GM18507 (cell line): ENCODE data around the gene TMEM53.
A peak's percentile ranks its signal among the peaks of the same experiment; 100 is the strongest.

ENCODE experiments used
- DNase-seq: peaks from one replicate; pipeline ENCODE4 v3.0.0; 2011; ENCODE audit warnings: low read depth; ENCODE audit not compliant: insufficient read length; ENCODE audit errors: extremely low spot score
- FAIRE-seq: peaks from 2 replicates; lab custom pipeline; 2011; peaks lifted over from hg19 to GRCh38; lab: Jason Lieb, UNC

Gene TMEM53

DNA sequence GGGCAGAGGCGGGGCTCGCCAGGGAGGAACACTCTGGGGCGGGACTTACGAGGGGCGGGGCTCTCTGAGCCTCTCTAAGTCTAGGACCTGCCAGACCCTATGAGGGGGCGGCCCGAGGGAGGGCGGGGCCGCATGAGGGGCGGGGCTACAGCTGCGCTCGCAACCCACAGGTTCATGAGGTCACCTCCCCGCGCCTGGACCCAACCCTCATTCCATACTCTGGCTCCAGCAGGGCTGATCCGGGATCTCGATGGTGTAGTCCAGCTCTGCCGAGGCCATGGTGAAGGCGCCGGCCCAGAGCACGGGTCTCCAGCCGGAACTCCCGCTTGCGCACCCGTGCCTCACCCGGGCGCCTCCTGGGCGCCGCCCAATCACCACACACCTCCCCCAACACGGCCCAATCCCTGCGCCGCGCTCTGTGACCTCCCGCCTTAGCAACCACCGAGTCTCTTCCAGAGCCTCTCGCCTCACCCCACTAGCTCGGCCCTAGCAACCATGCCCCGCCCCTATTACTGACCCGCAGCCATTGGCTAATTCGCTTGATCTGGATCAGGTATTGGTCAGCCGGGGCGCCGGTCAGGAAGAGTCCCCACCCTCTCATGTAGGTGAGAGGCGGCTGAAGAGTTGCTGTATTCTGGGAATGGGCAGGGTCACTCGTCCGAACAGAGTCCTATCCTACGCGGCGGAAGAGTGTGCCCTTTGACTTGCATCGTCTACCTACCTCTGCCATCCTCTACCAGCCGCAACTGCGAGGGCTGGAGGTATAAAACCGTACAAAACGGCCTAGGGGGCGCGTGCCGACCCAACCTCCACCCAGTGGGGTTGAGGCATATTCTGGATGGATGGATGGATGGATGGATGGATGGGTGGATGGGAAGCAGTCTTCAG is at the start of gene TMEM53, which contains the start of gene ARMH1:
Gene TMEM53, minus strand, starts transcription at position 369 of the 888 bp plus-strand sequence. Its CDS starts 90 bp downstream, at position 279.
Gene ARMH1, plus strand, starts transcription at position 602 of the 888 bp plus-strand sequence. CDS start 14,984 bp downstream, outside the sequence.
- DNase-seq: peak; percentile 91
- FAIRE-seq: peak; percentile 98

DNA sequence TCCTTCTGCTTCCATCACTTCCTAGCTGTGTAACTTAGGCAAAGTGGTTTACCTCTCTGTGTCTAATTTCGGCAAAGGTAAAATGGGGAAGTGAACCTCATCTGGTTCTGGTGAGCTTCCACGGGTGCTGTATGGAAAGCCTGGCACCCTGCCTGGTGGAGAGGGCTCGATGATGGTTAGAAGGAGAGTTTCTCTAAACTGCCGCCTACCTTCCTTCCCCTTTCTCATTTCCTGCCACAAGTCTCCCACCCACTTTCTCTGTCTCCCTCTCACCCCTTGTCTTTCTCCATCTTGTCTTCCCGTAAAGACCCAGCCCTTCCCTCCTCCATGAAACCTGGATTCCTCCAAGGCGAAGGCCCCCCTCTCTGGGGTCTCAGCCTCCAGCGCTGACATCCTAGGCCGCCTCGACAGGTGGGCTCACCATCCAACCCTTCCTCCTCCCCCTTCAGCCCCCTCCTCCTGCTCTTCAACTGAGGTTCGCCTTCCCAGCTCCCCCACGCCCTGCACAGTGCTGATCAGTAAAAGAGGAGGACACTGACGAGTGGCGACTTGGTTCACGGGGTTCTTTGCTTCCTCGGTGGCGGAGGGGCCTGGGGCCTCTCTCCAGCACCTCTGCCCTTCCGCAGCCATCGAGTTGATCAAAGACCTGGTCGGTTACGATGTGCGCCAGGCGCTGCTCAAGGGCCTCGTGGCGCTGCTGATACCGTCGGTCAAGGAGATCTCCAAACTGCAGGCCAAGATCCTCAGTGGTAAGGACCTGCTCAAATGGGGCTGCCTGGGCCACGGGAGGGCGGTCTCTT is 49.4 kb upstream of the TMEM53 start:
- DNase-seq (no peak), FAIRE-seq (peak; percentile 91)

DNA sequence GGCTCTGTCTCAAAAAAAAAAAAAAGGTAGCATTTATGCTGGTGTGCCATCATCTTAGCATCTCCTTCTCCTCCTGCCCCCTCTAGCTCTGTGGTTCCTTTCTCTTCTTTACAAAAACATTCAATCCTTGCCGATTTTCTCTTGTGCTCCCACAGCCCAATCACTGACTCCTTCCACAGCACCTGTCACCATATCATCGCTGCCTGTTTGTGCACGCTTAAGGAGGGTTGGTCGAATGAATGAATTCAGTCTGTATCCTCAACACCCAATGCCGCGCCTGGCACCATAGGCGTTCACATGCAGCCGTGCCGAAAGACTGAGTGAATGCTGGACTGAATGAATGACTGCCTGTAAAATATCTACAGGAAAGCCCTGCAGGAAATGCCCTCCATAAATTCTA is 48.8 kb upstream of the TMEM53 start:
- FAIRE-seq (no peak), DNase-seq (no peak)

DNA sequence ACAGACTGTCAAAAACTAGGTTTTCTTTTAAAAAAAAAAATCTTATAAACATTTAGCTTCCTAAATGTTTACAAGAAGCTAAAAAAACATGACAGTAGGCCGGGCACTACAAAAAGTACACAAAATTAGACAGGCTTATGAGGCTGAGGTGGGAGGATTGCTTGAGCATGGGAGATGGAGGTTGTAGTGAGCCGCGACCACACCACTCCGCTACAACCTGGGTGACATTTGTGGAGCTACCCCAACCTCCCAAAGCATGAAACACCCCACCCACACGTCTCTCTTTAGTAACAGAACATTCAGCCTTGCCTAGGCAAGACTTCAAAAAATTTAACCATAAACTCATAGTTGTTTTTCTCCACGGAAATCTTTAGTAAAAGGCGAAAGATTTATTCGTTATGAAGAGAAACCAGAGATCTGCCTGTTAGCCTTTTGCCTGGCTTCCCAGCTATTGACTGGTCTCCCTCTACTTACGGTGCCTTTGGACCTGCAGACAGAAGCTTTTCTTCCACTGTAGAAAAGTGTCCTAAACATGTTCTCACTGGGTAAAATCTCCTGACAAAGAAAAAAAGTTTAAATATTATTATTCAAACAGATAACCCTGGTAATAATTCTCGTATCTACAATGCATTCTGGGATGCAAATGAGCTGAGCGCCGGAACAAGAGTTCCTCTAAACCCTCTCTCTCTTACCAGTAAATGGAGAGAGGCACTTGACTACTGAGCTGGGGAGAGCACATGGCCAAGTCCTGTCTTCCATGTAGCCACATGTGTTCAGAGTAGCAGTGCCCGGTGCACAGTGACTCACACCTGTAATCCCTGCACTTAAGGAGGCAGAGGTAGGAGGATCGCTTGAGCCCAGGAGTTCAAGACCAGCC is 47.4 kb upstream of the TMEM53 start:
- FAIRE-seq: peak; percentile 87
- peak; percentile 61 for DNase-seq

DNA sequence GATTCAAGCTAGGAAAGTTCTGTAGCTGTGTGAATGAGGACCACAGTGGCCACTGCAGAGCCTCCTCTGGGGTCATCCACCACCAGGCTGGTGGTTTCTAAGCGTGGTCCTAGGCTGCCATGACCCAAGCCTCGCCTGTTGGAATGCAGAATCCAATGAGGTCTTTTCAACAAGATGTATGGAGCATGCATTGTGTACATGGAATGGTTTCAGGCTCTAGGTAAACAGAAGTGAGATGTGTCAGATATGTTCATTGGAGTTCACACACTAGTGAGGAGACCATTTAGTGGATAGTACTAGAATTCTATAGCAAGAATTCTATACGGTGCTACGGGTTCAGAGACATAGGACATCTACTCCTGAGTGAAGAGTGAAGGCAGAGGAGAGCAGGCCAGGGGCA is 46.0 kb upstream of the TMEM53 start:
- DNase-seq (no peak), FAIRE-seq (no peak)

DNA sequence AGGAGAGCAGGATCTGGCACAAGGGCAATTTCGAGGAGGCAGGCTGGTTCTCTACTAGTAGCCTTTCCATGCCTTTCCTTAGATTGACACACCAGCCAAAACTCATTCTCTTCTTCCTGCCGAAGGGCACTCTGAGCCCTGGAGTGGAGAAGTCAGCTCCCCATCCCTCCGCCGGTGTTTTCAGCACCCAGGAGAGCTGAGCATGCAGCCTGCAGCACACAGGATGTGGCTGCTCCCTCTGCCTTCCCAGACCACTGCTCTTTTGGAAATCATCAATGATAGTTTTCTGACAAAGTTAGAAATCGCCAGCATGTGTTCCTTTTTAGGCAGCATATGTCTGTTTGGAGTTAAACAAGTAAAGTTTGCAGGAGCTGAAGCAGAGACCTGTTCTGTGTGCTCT is 45.0 kb upstream of the TMEM53 start:
- DNase-seq: no peak
- no peak for FAIRE-seq

DNA sequence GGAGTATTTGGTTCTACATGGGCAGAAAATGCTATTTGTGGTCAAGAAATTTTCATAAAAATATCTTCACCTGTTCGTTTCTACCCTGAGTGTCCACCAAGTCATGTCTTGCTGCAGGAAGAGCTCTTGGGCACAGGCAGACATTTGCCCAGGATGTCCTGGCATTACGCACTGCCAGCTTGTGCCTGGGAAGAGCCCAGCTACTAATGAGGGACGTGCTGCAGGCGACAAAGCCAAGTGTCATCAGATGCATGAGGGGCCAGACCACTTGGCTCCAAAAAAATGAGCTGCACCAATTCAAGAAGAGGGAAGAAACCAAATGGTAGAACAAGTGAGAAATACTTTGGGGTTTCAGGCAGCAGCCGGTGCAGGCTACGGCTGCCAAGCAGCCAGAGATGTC is 43.8 kb upstream of the TMEM53 start:
- DNase-seq: no peak
- FAIRE-seq: peak; percentile 61

DNA sequence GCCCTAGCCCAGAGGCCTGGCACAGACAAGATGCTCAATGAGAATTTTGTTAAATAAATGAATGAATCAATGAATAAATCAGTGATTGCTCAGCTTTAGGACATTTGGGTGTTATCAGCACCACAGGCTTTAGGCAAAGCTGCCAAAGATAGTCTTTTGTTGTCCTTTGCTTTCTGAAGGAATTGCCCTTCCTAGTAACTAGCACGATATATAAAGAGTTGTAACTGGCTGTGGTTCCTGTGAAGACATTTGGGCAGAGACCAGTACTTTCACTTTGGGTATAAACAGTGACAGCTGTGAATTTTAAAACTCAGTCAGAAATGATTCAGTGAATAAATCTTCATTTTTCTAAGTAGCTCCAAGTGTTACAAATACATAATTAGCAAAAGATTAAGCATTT is 43.4 kb upstream of the TMEM53 start:
- no peak for DNase-seq
- FAIRE-seq: no peak

DNA sequence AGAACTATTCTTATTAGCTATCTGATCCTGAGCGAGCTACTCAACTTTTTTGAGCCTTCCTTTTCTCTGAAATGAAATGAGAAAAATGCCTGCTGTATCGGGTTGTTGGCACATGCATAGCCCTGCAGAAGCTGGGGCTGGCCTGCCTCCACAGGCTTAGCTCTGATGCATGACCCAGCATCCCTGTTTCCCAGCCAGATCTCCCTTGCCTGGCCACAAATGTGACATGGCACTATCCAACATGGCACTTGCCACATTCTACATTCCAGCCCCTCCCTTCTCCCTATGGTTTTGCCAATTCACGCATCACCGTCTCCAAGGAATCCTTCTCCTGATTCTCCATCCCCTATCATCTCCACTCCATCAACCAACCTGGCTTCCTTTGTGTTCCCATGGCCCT is 42.9 kb upstream of the TMEM53 start:
- FAIRE-seq (no peak), DNase-seq (no peak)

DNA sequence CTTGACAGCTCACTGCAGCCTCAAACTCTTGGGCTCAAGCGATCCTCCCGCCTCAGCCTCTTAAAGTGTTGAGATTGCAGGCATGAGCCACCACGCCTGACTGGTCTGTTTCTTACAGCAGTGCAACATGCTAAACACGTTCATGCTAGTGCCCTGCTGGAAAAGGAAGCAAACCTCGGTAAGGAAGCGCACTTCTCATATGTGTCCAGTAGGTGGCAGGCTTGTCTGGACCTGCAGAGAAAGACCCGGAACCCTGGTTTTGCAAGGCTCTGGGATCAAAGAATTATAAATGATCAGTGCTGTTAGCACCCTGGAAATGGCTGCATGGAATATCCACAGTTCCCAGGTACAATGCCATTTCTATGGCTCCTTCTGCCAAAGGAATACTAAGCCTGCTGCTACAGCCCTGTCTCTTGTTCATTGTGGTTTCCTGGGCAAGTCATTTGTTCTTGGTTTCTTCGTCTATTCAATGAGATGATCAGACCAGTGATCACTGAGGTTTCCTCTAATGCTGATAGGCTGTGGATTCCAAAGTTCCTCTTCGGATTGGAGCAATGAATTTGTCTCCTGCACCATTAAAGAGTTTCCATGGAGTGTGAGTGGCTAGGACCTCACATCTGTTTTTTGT is 40.8 kb upstream of the TMEM53 start:
- FAIRE-seq: peak; percentile 96

DNA sequence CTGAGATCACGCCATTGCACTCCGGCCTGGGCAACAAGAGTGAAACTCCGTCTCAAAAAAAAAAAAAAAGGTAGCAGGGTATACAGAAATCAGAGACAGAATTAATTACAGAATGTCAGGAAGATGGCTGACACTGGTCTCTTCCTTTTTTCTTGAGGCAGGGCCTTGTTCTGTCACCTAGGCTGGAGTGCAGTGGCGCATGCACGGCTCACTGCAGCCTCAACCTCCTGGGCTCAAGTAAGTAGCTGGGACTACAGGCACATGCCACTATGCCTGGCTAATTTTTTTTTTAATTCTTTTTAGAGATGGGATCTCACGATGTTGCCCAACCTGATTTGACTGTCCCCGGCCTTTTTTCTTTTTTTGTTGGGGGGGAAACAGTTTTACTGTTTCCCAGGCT is 40.3 kb upstream of the TMEM53 start:
- no peak for FAIRE-seq
- DNase-seq: no peak

More for the DNA sequence above, 40.8 kb upstream of the TMEM53 start:
- DNase-seq: peak; percentile 64

DNA sequence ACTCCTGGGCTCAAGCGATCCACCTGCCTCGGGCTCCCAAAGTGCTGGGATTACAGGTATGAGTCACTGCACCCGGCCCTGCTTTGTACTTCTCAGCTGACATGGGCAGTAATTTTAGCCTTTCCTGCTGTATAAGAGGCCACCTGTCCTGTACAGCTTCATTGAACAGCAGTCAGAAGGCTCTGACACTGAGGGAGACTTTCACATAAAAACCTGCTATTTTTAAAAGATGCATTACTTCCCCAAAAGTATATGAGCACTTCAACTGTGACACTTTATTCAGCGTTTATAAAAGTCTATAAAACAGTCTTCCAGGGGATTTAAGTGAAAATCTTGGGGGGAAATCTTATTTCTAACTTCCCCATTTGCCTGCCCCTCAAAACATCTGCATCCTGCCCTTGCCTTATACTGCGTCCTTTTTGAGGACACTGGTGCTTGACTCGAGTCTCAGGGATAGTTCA is 39.1 kb upstream of the TMEM53 start:
- DNase-seq (no peak), FAIRE-seq (peak; percentile 64)

DNA sequence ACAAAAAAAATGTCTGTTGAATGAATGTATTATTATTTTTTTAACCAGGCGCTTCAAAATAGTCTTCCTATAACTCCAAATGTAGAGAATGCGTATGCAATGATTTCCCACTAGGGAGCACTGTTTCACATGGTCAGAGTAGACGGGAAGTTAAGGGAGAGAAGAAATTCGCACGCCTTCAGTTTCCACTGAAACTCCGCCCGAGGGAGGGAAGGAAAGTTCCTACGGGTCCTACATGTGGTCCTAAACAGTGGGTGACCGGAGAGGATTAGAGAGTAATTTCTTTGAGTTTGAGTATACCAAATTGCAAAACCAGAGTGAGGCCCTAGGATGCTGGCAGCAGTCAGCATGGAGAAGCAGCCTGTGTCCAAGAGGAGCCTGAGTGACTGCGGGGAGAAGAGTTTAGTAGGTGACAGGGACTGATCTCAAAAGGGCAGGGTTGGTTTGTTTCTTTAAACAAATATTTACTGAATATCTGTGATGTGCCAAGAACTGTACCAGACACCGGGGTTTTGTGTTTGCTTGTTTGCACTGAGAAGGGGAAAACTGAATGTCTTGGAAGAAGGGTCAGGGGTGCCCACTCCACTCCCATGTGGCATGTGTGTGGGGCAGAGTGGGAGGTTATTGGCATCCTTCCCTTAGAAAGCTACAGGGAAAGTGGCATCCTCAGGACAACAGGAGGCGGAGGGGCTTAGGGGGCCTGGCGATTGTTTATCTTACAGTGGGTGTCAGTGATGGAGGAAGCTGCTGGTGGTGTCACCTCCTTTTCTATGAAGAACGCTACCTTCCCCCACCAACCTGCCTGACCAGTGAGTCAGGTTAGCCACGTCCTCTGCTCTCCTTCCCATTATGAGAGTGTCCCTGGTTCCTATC is 33.9 kb upstream of the TMEM53 start:
- FAIRE-seq: peak; percentile 91
- DNase-seq: no peak

DNA sequence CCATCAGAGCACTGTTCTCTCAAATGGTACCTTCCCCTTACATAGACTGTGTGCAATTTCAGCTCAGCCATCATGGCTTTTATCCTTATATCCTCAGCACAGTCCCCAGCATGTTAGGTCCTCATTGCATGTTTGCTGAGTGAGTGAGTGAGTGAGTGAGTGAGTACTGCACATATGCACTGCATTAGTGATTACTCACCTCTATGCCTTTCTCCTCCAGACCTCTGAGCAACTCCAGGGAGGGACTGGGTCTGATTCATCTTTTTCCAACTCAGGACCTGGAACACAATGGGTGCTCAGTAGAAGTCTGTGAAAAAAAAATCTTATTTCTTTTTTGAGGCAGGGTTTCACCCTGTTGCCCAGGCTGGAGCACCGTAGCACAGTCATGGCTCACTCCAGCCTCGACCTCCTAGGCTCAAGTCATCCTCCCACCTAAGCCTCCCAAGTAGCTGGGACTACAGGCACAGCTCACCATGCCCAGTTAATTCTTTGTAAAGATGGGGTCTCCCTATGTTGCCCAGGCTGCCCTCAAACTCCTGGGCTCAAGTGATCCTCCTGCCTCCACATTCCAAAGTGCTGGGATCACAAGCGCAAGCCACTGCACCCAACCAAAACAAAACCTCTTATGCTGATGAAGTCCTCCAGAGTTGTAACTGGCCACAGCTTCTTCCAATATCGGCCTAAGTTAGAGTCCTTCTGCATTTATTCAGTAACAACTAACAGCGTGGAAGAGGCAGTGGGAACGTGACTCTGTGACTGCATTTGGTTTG is 33.0 kb upstream of the TMEM53 start:
- FAIRE-seq: no peak
- DNase-seq: no peak

DNA sequence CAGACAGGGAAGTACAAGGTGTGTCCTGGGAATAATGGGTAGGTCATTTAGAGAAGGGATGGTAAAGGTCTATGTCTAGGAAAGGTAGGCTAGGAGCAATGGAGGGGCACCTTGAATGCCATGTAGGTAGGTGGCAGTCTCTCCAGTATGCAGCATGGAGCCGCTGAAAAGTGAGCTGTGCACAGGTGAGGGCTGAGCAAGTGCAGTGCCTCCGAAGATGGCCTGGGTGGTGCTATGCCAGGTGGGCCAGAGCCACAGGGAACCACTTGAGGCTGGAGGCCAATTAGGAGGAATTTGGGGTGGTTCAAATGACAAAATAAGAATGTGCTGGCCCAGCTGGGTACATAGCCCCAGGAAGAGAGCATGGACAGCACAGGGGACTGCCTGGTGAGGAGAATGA is 31.7 kb upstream of the TMEM53 start:
- no peak for DNase-seq
- FAIRE-seq: no peak

DNA sequence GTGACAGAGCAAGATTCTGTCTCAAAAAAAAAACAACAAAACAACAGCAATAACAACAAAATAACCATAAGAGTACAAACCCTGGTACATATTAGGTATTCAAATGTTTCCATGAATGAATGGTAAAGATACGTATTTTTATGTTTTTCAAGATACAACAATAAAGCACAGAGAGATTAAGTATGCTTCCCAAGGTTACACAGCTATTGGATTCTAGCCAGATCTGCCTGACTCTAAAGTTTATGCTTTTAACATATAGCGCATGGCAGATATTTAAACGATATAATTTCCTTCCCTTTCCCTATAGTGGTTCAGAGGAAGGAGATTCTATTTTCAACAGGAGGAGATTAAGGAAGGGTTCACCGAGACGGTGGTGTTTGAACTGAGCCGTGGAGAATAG is 31.2 kb upstream of the TMEM53 start:
- FAIRE-seq (no peak), DNase-seq (no peak)

DNA sequence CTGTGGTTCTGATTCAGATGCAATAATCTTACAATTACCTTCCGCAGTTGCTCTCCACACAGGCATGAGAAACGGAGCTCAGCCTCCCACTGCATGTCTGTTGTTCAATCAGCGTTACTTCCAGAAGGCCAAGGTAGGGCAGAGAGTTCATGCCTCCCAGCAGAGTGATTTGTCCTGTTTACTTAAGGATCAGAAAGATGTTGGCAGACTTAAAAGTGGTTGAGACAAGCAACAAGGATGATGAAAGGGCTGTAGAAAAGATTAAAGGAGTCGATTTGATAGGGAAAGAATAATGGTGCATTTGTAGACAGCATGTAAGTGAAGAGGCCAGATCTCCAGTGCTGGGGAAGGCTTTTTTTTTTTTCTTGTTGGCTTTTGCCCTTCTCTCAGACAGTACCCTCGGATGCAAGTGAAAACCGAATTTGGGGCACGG is 26.9 kb upstream of the TMEM53 start:
- DNase-seq (no peak), FAIRE-seq (no peak)
